Measurements from ENCODE around the gene ICAM3. TPM values are rescaled to one million over a fixed set of nuclear protein-coding genes. Genes with fewer than 3 reads are reported as not detected.
A peak's percentile ranks its signal among the peaks of the same experiment; 100 is the strongest.

ICAM3 gene
- total RNA-seq, 1 experiment from 2014 or later = 8.3 TPM

- ATAC-seq = no peak
- peak overlapping the region; percentile 90 for H3K27ac ChIP-seq (ENCODE audit: low read depth, low read length)
- peak overlapping the region; percentile 77 to 93 for H3K4me3 ChIP-seq (replicated peaks in 1 of 2; ENCODE audit: low read depth in 1 of 2, low read length in 2 of 2)
- H3K36me3 ChIP-seq (ENCODE audit: control insufficient read depth in 1 of 2, insufficient read depth in 2 of 2, low read length in 2 of 2) = peaks cover 20 to 35% of the 10 kb centered on the region in 2 experiments
- RAD21 ChIA-PET (ENCODE audit: low non-redundant PET in 1 of 2, low total read pairs in 2 of 2, uncharacterized antibody in 2 of 2, unreplicated experiment in 2 of 2) = no interaction called here
- no peaks in the 10 kb centered on the region for H4K20me1 ChIP-seq (ENCODE audit: insufficient read depth)
- intact Hi-C loops (cut with micrococcal nuclease) = loop anchor here (2.0 kb wide), 1 partner anchor 44 kb away; the partner anchor contains the start of gene ICAM5
- H3K79me2 ChIP-seq (ENCODE audit: insufficient read depth, low read length) = peaks cover 61% of the 10 kb centered on the region
- DNase-seq (ENCODE audit: low read depth, low spot score) = no peak
- H3K4me1 ChIP-seq (ENCODE audit: control insufficient read depth in 1 of 2, insufficient read depth in 2 of 2, low read length in 2 of 2) = peaks cover 6 to 28% of the 10 kb centered on the region in 2 experiments; a peak in 3 of 4 replicates
- CTCF ChIA-PET = interaction anchor here (1.0 kb wide), 1 partner anchor 73 kb away, joined by 4 read pairs; no protein-coding TSS in a partner anchor
- H2AFZ ChIP-seq (ENCODE audit: low read depth, low read length, poor library complexity, severe bottlenecking) = no peak overlapping the region
- no peaks in the 10 kb centered on the region for H3K9me2 ChIP-seq (ENCODE audit: insufficient read depth)
- peak overlapping the region; percentile 75 for H3K9ac ChIP-seq (ENCODE audit: low read length)
- peak overlapping the region; percentile 100 for H3K4me2 ChIP-seq (ENCODE audit: low read length)
- POLR2A ChIA-PET = interaction anchor here (2.5 kb wide), 1 partner anchor 43 kb away, joined by 26 read pairs; the partner anchor contains the start of gene ICAM5
- TF ChIP-seq ZFX (IDR thresholded peaks at IDR 0.05) = no peak
- TF ChIP-seq SP1 (IDR thresholded peaks at IDR 0.05; ENCODE audit: low read depth) = no peak; the same call in 1 of the 2 replicates
- TF ChIP-seq REST (IDR thresholded peaks at IDR 0.05; ENCODE audit: low read depth) = no peak
- no peak for TF ChIP-seq CEBPB (IDR thresholded peaks at IDR 0.05; ENCODE audit: low read depth)
- TF ChIP-seq CBX3 (IDR thresholded peaks at IDR 0.05; ENCODE audit: low read depth) = no peak
- TSS peak; percentile 70 for BruUV-seq (replicated peaks)
- H3K9me3 ChIP-seq (ENCODE audit: control insufficient read depth in 1 of 2, insufficient read depth in 1 of 2, low read depth in 1 of 2, low read length in 2 of 2) = no peaks in the 10 kb centered on the region
- H3K27me3 ChIP-seq (ENCODE audit: insufficient read depth, low read length) = no peaks in the 10 kb centered on the region
These were observed 7.1 kb downstream of the ICAM3 start for GRCh38 chr19:10332158-10332964.
